K562 (cell line): ENCODE data around the gene MFSD12. TPM values are rescaled to one million over a fixed set of nuclear protein-coding genes. Genes with fewer than 3 reads are reported as not detected.

ENCODE experiments used
- CBX3 ChIP-seq, 2 experiments: IDR thresholded peaks; 1 replicate in 1 of 2; 2 replicates in 1 of 2; pipeline ENCODE4 v1.6.1; 2012; ENCODE audit warnings: inconsistent platforms in 2 of 2, low read length in 2 of 2, borderline replicate concordance in 1 of 2, control low read depth in 1 of 2
- CREBBP ChIP-seq: IDR thresholded peaks from one replicate; pipeline ENCODE4 v1.6.1; 2012; ENCODE audit warnings: low read depth, mild to moderate bottlenecking, control low read depth, inconsistent platforms, low read length
- CXXC5 ChIP-seq: fragments of 250-450 bp; sonication (Bioruptor Pico); IDR thresholded peaks from 2 replicates; pipeline ENCODE4 v1.8.0; 2022; ENCODE audit warnings: inconsistent platforms, mild to moderate bottlenecking, moderate library complexity
- FIP1L1 ChIP-seq: fragments of 200-400 bp; formaldehyde crosslinking; IDR thresholded peaks from 2 replicates; pipeline ENCODE4 v1.6.1; 2018; ENCODE audit warnings: mild to moderate bottlenecking, low read depth, low read length; ENCODE audit not compliant: poor library complexity, severe bottlenecking
- HNRNPK ChIP-seq: fragments of 200-400 bp; formaldehyde crosslinking; IDR thresholded peaks from one replicate; pipeline ENCODE4 v1.6.1; 2018; ENCODE audit warnings: mild to moderate bottlenecking, low read depth, low read length; ENCODE audit not compliant: poor library complexity, severe bottlenecking
- HNRNPL ChIP-seq: fragments of 200-400 bp; formaldehyde crosslinking; IDR thresholded peaks from 2 replicates; pipeline ENCODE4 v1.6.1; 2017; ENCODE audit warnings: low read depth, mild to moderate bottlenecking, low read length
- NRF1 ChIP-seq, 2 experiments: fragments of 450-650 bp; IDR thresholded peaks in 1 of 2; conservative IDR thresholded peaks in 1 of 2; 2 replicates each; pipeline ENCODE4 v1.6.1; 2014; ENCODE audit warnings: mild to moderate bottlenecking in 2 of 2
- PCBP1 ChIP-seq: fragments of 200-400 bp; formaldehyde crosslinking; IDR thresholded peaks from 2 replicates; pipeline ENCODE4 v1.6.1; 2018; ENCODE audit warnings: mild to moderate bottlenecking, low read depth, low read length; ENCODE audit not compliant: poor library complexity, severe bottlenecking
- POLR2G ChIP-seq: fragments of 200-400 bp; formaldehyde crosslinking; IDR thresholded peaks from 2 replicates; pipeline ENCODE4 v1.6.1; 2017; ENCODE audit warnings: low read depth, mild to moderate bottlenecking, antibody characterized with exemption, low read length, moderate library complexity
- polyA plus RNA-seq, 8 experiments: library from polyadenylated mRNA; depleted of rRNA in 4 of 8; stranded (reverse) in 5 of 8; unstranded in 3 of 8; fragments of >200 nt; fragmentation: Nextera tagmentation in 2 of 8; fragmentation: Illumina TruSeq in 1 of 8; extraction: Ambion mirVana in 2 of 8; extraction: Trizol in 1 of 8; gene quantifications; 2 replicates each; pipeline versions ENCODE4 v1.2.1 to v1.2.3, GENCODE V29; 2011 to 2014; ENCODE audit warnings: inconsistent platforms in 1 of 8, missing spikeins in 1 of 8
- total RNA-seq, 7 experiments: library from RNA; depleted of rRNA in 6 of 7; stranded (reverse); fragments of >200 nt in 6 of 7; fragmentation: Illumina TruSeq in 2 of 7; extraction: Trizol in 2 of 7; gene quantifications; 2 replicates each; pipeline versions ENCODE4 v1.2.1 to v1.2.3, GENCODE V29; 2011 to 2021; ENCODE audit warnings: low replicate concordance in 1 of 7
- TF ChIP-seq, protein P1 (sequence below), 2 experiments: IDR thresholded peaks; 2 replicates each; pipeline ENCODE4 v1.6.1; 2011; ENCODE audit warnings: borderline replicate concordance in 1 of 2, control low read depth in 1 of 2, low read depth in 1 of 2, low read length in 1 of 2, mild to moderate bottlenecking in 1 of 2, mixed read lengths in 1 of 2, moderate library complexity in 1 of 2; ENCODE audit not compliant: insufficient read depth in 1 of 2, insufficient read length in 1 of 2, poor library complexity in 1 of 2, severe bottlenecking in 1 of 2; ENCODE audit errors: extremely low read depth in 1 of 2
- TF ChIP-seq, protein P2 (sequence below): fragments of 200-800 bp; sonication (Bioruptor generic); IDR thresholded peaks from 2 replicates; pipeline ENCODE4 v1.6.1; 2017; ENCODE audit warnings: missing genetic modification characterization, missing compliant biosample characterization
- TF ChIP-seq, protein P3 (sequence below): sonication (generic); formaldehyde crosslinking; IDR thresholded peaks from 2 replicates; pipeline ENCODE4 v1.9.0; 2022; ENCODE audit warnings: mild to moderate bottlenecking, missing genetic modification reagents
- TF ChIP-seq, protein P4 (sequence below): sonication (generic); formaldehyde crosslinking; IDR thresholded peaks from 2 replicates; pipeline ENCODE4 v1.8.1; 2023; ENCODE audit warnings: mild to moderate bottlenecking, missing genetic modification reagents
- TF ChIP-seq, protein P5 (sequence below): fragments of 450-650 bp; formaldehyde crosslinking; conservative IDR thresholded peaks from 2 replicates; pipeline ENCODE4 v1.4.0; 2022; ENCODE audit warnings: mild to moderate bottlenecking, missing genetic modification characterization

Gene MFSD12
- total and polyA plus RNA-seq, 9 of the 15 experiments (the other 6 are each of a cell fraction or from before 2014, with no cell fraction given), result 0.69 to 112 (median 31.8) TPM

DNA sequence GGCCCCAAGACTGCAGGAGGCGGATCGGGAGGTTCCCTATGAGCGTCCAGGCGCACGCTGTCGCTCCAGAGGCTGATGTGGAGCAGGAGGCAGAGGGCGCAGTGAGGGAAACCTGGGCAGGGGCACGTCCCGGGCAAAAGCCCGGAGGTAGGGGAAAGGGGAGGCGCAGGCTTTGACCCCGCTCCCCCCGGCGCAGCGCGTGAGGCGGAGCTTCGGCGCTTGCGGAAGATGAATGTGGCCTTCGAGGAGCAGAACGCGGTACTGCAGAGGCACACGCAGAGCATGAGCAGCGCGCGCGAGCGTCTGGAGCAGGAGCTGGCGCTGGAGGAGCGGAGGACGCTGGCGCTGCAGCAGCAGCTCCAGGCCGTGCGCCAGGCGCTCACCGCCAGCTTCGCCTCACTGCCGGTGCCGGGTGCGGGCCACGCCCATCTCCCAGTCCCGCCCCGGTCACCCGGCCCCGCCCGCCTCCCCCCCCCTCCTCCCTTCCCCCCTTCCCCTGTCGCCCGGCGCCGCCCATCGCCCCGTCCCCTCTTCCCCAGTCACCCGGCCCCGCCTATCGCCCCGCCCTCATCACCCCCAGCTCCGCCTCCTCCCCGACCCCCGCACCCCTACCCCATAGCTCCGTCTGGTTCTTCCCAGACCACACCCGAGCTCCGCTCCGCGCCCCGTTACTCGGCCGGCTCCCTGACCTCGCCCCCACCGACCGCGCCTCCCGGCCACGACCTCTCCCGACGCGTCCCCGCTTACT is 19.5 kb upstream of the MFSD12 start (continued):
- TF ChIP-seq, protein P1, sequence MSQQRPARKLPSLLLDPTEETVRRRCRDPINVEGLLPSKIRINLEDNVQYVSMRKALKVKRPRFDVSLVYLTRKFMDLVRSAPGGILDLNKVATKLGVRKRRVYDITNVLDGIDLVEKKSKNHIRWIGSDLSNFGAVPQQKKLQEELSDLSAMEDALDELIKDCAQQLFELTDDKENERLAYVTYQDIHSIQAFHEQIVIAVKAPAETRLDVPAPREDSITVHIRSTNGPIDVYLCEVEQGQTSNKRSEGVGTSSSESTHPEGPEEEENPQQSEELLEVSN (IDR thresholded peaks at IDR 0.05; ENCODE audit: borderline replicate concordance in 1 of 2, extremely low read depth in 1 of 2, insufficient read depth in 1 of 2, insufficient read length in 1 of 2, low read depth in 1 of 2, low read length in 1 of 2, poor library complexity in 1 of 2, severe bottlenecking in 1 of 2), result peak in 1 of 2 experiments; percentile 81
- peak; percentile 54 for TF ChIP-seq FIP1L1
- TF ChIP-seq, protein P2, sequence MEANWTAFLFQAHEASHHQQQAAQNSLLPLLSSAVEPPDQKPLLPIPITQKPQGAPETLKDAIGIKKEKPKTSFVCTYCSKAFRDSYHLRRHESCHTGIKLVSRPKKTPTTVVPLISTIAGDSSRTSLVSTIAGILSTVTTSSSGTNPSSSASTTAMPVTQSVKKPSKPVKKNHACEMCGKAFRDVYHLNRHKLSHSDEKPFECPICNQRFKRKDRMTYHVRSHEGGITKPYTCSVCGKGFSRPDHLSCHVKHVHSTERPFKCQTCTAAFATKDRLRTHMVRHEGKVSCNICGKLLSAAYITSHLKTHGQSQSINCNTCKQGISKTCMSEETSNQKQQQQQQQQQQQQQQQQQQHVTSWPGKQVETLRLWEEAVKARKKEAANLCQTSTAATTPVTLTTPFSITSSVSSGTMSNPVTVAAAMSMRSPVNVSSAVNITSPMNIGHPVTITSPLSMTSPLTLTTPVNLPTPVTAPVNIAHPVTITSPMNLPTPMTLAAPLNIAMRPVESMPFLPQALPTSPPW (CRISPR knock-in tag), result peak; percentile 84
- TF ChIP-seq CREBBP, result no peak
- TF ChIP-seq, protein P3, sequence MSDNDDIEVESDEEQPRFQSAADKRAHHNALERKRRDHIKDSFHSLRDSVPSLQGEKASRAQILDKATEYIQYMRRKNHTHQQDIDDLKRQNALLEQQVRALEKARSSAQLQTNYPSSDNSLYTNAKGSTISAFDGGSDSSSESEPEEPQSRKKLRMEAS (CRISPR knock-in tag), result 0 out of 2 replicates have a peak, but pooled peaks have one; percentile 13
- peak; percentile 19; the same call in 1 of the 2 replicates for TF ChIP-seq CXXC5
- TF ChIP-seq, protein P4, sequence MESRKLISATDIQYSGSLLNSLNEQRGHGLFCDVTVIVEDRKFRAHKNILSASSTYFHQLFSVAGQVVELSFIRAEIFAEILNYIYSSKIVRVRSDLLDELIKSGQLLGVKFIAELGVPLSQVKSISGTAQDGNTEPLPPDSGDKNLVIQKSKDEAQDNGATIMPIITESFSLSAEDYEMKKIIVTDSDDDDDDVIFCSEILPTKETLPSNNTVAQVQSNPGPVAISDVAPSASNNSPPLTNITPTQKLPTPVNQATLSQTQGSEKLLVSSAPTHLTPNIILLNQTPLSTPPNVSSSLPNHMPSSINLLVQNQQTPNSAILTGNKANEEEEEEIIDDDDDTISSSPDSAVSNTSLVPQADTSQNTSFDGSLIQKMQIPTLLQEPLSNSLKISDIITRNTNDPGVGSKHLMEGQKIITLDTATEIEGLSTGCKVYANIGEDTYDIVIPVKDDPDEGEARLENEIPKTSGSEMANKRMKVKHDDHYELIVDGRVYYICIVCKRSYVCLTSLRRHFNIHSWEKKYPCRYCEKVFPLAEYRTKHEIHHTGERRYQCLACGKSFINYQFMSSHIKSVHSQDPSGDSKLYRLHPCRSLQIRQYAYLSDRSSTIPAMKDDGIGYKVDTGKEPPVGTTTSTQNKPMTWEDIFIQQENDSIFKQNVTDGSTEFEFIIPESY (CRISPR knock-in tag), result peak; percentile 99
- TF ChIP-seq HNRNPL, result peak; percentile 31; the same call in 1 of the 2 replicates
- TF ChIP-seq NRF1 (conservative IDR thresholded peaks at IDR 0.05 in 1 of 2, IDR thresholded peaks at IDR 0.05 in 1 of 2), result peak; percentile 22 to 53; a peak in 2 of 4 replicates
- TF ChIP-seq CBX3 (IDR thresholded peaks at IDR 0.05; ENCODE audit: borderline replicate concordance in 1 of 2, low read length in 2 of 2), result no peak; a peak in 1 of 3 replicates
- peak; percentile 95 for TF ChIP-seq PCBP1
- TF ChIP-seq, protein P5, sequence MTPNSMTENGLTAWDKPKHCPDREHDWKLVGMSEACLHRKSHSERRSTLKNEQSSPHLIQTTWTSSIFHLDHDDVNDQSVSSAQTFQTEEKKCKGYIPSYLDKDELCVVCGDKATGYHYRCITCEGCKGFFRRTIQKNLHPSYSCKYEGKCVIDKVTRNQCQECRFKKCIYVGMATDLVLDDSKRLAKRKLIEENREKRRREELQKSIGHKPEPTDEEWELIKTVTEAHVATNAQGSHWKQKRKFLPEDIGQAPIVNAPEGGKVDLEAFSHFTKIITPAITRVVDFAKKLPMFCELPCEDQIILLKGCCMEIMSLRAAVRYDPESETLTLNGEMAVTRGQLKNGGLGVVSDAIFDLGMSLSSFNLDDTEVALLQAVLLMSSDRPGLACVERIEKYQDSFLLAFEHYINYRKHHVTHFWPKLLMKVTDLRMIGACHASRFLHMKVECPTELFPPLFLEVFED (CRISPR knock-in tag), result 0 out of 2 replicates have a peak, but pooled peaks have one; percentile 25
- peak; percentile 70 for TF ChIP-seq POLR2G
- TF ChIP-seq HNRNPK, result peak; percentile 91
